Putamen (tissue), 1 donor: ENCODE results near the gene UHMK1.
"Not testable (repeated sequence)": the region's sequence is repeated elsewhere in the genome, so short reads cannot be mapped to it uniquely, and the experiment has no call there.

ENCODE experiments used
- DNase-seq: peaks from one replicate; pipeline ENCODE4 v3.0.0-alpha.2; 2016; ENCODE audit warnings: low spot score

UHMK1 gene

GRCh38 chr1:162497723-162498495 is at the start of gene UHMK1:
UHMK1 (plus strand) TSS chr1:162497818; CDS start chr1:162498001, 183 bp downstream.
- DNase-seq: peak; percentile 94

- not testable (repeated sequence) for DNase-seq
These were observed 43.3 kb upstream of the UHMK1 start for GRCh38 chr1:162454361-162454760.

GRCh38 chr1:162456323-162456722 is 41.3 kb upstream of the UHMK1 start:
- no peak for DNase-seq

GRCh38 chr1:162458236-162458635 is 39.4 kb upstream of the UHMK1 start:
- no peak for DNase-seq

GRCh38 chr1:162462425-162462824 is 35.2 kb upstream of the UHMK1 start:
- not testable (repeated sequence) for DNase-seq

GRCh38 chr1:162463021-162463420 is 34.6 kb upstream of the UHMK1 start:
- DNase-seq: no peak

- no peak for DNase-seq
These were observed 30.8 kb upstream of the UHMK1 start for GRCh38 chr1:162466797-162467196.

GRCh38 chr1:162470216-162470615 is 27.4 kb upstream of the UHMK1 start:
- DNase-seq: no peak

- DNase-seq: no peak
These were observed 26.2 kb upstream of the UHMK1 start for GRCh38 chr1:162471290-162471853.

- peak; percentile 11 for DNase-seq
These were observed 22.5 kb upstream of the UHMK1 start for GRCh38 chr1:162475089-162475488.

GRCh38 chr1:162475539-162476185 is 22.0 kb upstream of the UHMK1 start:
- DNase-seq: no peak

- no peak for DNase-seq
These were observed 21.0 kb upstream of the UHMK1 start for GRCh38 chr1:162476620-162477019.

GRCh38 chr1:162485236-162485635 is 12.4 kb upstream of the UHMK1 start:
- no peak for DNase-seq

GRCh38 chr1:162487241-162487640 is 10.4 kb upstream of the UHMK1 start:
- no peak for DNase-seq

- DNase-seq: no peak
These were observed 9.4 kb upstream of the UHMK1 start for GRCh38 chr1:162488219-162488618.

- DNase-seq: not testable (repeated sequence)
These were observed 1.9 kb upstream of the UHMK1 start for GRCh38 chr1:162495531-162496233.

- no peak for DNase-seq
These were observed 405 bp upstream of the UHMK1 start for GRCh38 chr1:162497104-162497722.

GRCh38 chr1:162498496-162498810 is 835 bp downstream of the UHMK1 start:
- no peak for DNase-seq

- no peak for DNase-seq
These were observed 3.2 kb downstream of the UHMK1 start for GRCh38 chr1:162500805-162501204.

GRCh38 chr1:162502077-162502476 is 4.5 kb downstream of the UHMK1 start:
- DNase-seq: no peak

- no peak for DNase-seq
These were observed 5.3 kb downstream of the UHMK1 start for GRCh38 chr1:162502928-162503327.

- no peak for DNase-seq
These were observed 29.7 kb downstream of the UHMK1 start for GRCh38 chr1:162527314-162527713.
